ENCODE results near the gene RERE. TPM values are rescaled to one million over a fixed set of nuclear protein-coding genes. Genes with fewer than 3 reads are reported as not detected.
"Not testable (repeated sequence)": the region's sequence is repeated elsewhere in the genome, so short reads cannot be mapped to it uniquely, and the experiment has no call there.

Gene RERE
- total RNA-seq, 1 donor from 2014 or later, result 64.6 TPM

DNA sequence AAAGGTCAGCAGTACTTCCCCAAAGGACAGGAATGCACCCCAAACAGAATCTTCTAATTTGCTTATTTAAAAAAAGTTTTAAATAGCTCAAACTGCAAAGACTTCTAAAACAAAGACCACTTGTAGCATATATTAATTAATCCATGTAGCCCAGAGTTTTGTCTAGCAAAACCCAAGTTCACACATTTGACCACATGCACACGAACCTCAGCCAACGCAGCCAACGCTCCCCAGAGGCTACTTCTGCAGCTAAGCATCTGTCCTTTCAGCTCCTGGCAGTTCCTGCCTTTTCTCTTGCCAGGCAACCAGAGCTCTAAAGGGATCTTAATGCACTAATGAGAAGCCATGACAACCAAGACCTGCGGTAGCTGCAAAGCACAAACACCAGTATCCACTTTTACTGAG, 89.6 kb downstream of the RERE start:
- TF ChIP-seq, protein P1, sequence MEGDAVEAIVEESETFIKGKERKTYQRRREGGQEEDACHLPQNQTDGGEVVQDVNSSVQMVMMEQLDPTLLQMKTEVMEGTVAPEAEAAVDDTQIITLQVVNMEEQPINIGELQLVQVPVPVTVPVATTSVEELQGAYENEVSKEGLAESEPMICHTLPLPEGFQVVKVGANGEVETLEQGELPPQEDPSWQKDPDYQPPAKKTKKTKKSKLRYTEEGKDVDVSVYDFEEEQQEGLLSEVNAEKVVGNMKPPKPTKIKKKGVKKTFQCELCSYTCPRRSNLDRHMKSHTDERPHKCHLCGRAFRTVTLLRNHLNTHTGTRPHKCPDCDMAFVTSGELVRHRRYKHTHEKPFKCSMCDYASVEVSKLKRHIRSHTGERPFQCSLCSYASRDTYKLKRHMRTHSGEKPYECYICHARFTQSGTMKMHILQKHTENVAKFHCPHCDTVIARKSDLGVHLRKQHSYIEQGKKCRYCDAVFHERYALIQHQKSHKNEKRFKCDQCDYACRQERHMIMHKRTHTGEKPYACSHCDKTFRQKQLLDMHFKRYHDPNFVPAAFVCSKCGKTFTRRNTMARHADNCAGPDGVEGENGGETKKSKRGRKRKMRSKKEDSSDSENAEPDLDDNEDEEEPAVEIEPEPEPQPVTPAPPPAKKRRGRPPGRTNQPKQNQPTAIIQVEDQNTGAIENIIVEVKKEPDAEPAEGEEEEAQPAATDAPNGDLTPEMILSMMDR (IDR thresholded peaks at IDR 0.05), result no peak
- no peak overlapping the region for H3K4me3 ChIP-seq
- H3K9me3 ChIP-seq, result no peaks in the 10 kb centered on the region
- no peaks in the 10 kb centered on the region for H3K27me3 ChIP-seq
- H3K4me1 ChIP-seq, result no peaks in the 10 kb centered on the region
- no peak overlapping the region for H3K27ac ChIP-seq
- no peaks in the 10 kb centered on the region for H3K36me3 ChIP-seq
- intact Hi-C loops (cut with DNase I), result loop anchor here (2.0 to 5.0 kb wide), 2 partner anchors 56 to 167 kb away; no protein-coding TSS in a partner anchor
- DNase-seq (ENCODE audit: low spot score in 2 of 2), result no peak

DNA sequence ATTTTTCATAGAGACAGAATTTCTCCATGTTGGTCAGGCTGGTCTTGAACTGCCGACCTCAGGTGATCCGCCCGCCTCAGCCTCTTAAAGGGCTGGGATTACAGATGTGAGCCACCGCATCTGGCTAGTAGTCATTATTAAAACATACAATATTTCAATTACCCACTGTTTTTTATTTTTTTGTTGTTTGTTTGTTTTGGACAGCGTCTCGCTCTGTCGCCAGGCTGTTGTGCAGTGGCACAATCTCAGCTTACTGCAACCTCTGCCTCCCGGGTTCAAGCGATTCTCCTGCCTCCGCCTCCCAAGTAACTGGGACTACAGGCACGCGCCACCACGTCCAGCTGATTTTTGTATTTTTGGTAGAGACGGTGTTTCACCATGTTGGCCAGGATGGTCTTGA, 90.1 kb downstream of the RERE start:
- H3K9me3 ChIP-seq; H3K4me1 ChIP-seq; H3K27me3 ChIP-seq; H3K36me3 ChIP-seq; DNase-seq (ENCODE audit: low spot score in 2 of 2); H3K27ac ChIP-seq; H3K4me3 ChIP-seq: not testable (repeated sequence)
- intact Hi-C loops (cut with DNase I), result loop anchor here (2.0 to 5.0 kb wide), 2 partner anchors 55 to 167 kb away; no protein-coding TSS in a partner anchor

- H3K4me3 ChIP-seq; H3K4me1 ChIP-seq; H3K27ac ChIP-seq; H3K36me3 ChIP-seq; H3K9me3 ChIP-seq; DNase-seq (ENCODE audit: low spot score in 2 of 2); H3K27me3 ChIP-seq: not testable (repeated sequence)
- intact Hi-C loops (cut with DNase I), result loop anchor here (2.0 to 5.0 kb wide), 2 partner anchors 54 to 166 kb away; no protein-coding TSS in a partner anchor
These were observed 90.6 kb downstream of the RERE start for GRCh38 chr1:8726801-8727186.

- DNase-seq (ENCODE audit: low spot score in 2 of 2), result no peak
- intact Hi-C loops (cut with DNase I), result no loop called here
- no peak overlapping the region for H3K27ac ChIP-seq
- H3K4me3 ChIP-seq, result no peak overlapping the region
- H3K27me3 ChIP-seq, result no peaks in the 10 kb centered on the region
- no peaks in the 10 kb centered on the region for H3K4me1 ChIP-seq
- no peaks in the 10 kb centered on the region for H3K36me3 ChIP-seq
- H3K9me3 ChIP-seq, result no peaks in the 10 kb centered on the region
- TF ChIP-seq, protein P1 (IDR thresholded peaks at IDR 0.05), result no peak
These were observed 94.4 kb downstream of the RERE start for GRCh38 chr1:8723010-8723409.

DNA sequence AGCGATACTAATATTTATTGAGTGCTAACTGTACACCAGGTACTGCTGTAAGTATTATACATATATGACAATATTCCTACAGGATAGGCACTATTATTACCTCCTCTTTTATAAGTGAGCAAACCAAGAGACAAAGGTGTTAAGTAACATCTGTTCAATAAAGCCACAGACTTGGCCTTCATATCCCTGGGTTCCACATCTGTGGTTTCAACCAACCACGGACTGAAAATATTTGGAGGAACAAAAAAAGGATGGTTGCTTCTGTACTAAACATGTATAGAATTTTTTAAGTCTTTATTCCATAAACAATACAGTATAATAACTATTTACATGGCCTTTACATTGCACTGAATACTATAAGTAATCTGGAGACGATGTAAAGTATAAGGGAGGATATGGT, 95.1 kb downstream of the RERE start:
- Histone ChIP-seq H3K36me3 (no peaks in the 10 kb centered on the region), H3K27me3 (no peaks in the 10 kb centered on the region), H3K4me1 (no peaks in the 10 kb centered on the region), H3K27ac (no peak overlapping the region), H3K9me3 (no peaks in the 10 kb centered on the region), H3K4me3 (no peak overlapping the region)
- TF ChIP-seq, protein P1 (IDR thresholded peaks at IDR 0.05), result no peak
- intact Hi-C loops (cut with DNase I), result no loop called here
- no peak for DNase-seq (ENCODE audit: low spot score in 2 of 2)

DNA sequence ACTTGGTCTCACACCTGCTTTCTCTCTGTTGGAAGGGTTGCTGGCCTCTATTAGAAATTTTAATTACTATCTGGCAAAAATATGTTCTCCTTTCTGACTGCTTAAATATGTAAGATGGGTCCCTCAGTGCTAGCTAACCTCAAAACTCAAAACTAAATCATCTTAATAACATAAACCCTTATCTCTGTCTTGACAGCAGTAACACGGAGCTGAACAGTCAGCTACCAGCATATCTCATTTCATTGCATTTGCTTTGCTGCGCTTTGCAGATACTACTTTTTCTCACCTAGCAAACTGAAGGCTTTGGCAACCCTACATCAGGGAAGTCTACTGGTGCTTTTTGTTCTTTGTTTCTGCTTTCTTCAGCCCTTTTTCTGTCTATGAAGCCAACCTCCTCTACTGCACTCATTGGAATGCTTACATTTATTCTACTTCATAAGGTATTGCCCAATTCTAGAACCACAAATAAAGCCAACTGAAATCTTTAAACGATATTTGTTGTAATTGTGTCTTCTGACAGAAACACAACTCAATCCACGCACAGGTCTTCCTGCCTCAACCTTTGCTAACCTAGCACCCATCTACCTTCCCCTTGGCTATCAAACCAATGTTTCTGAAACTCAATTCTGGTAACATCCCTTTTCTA, 95.6 kb downstream of the RERE start:
- Histone ChIP-seq H3K36me3 (no peaks in the 10 kb centered on the region), H3K4me1 (no peaks in the 10 kb centered on the region), H3K4me3 (no peak overlapping the region), H3K27ac (no peak overlapping the region), H3K27me3 (no peaks in the 10 kb centered on the region), H3K9me3 (no peaks in the 10 kb centered on the region)
- DNase-seq (ENCODE audit: low spot score in 2 of 2), result no peak
- TF ChIP-seq, protein P1 (IDR thresholded peaks at IDR 0.05), result no peak
- intact Hi-C loops (cut with DNase I), result no loop called here

DNA sequence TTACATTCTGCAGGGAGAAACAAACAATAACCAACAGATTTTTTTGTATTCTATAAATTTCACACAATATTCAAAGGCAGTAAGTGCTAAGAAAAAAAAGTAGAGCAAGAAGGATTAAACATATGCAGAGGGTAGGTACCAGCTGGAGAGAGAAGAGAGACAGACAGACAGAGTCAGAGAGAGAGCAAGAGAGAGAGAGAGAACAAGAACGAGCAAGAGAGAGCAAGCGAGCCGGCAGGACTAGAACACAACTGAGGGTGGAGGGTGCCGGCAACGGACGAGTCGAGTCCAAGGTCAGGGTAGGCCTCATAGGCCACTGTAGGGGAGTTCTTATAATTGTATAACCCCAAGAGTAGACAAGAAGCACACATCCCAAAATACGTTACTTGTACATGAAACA, 97.1 kb downstream of the RERE start:
- intact Hi-C loops (cut with DNase I), result no loop called here
- H3K9me3 ChIP-seq, result no peaks in the 10 kb centered on the region
- H3K27ac ChIP-seq, result no peak overlapping the region
- H3K4me1 ChIP-seq, result no peaks in the 10 kb centered on the region
- DNase-seq (ENCODE audit: low spot score in 2 of 2), result no peak
- H3K27me3 ChIP-seq, result no peaks in the 10 kb centered on the region
- no peak overlapping the region for H3K4me3 ChIP-seq
- TF ChIP-seq, protein P1 (IDR thresholded peaks at IDR 0.05), result no peak
- H3K36me3 ChIP-seq, result no peaks in the 10 kb centered on the region
